PC-3 (cell line): ENCODE results near the gene CA7. TPM values are rescaled to one million over a fixed set of nuclear protein-coding genes. Genes with fewer than 3 reads are reported as not detected.

Experiments
- ATAC-seq: fragments of 200-7000 bp; cut with Tn5 transposase; 2 replicates; pipeline ENCODE4 v1.9.1; 2020; ENCODE audit warnings: mild to moderate bottlenecking, moderate library complexity
- BruUV-seq: library from RNA; stranded (reverse); fragments of 400-500 nt; replicated peaks from 2 replicates; lab custom pipeline; 2021; lab: Mats Ljungman, UMichigan
- CTCF ChIA-PET: fragments of 300-600 bp; sonication (Branson Sonifier 250); formaldehyde crosslinking; loops from one replicate; lab custom pipeline; 2022; ENCODE audit warnings: antibody characterized with exemption; lab: Charles Lee
- POLR2A ChIA-PET: fragments of 300-600 bp; sonication (Branson Sonifier 250); formaldehyde crosslinking; loops from one replicate; lab custom pipeline; 2022; ENCODE audit warnings: antibody characterized with exemption; ENCODE audit not compliant: unreplicated experiment; lab: Charles Lee
- DNase-seq: peaks from one replicate; pipeline ENCODE4 v3.0.0-alpha.2; 2015
- H2AFZ ChIP-seq: fragments of 300-600 bp; sonication (generic); 2 replicates; pipeline ENCODE4 v1.6.0; 2016; ENCODE audit warnings: antibody characterized with exemption, low read length
- H3F3A ChIP-seq: fragments of 300-600 bp; sonication (generic); one replicate; pipeline ENCODE4 v1.6.0; 2017; ENCODE audit warnings: antibody characterized with exemption, low read length, control low read depth, mild to moderate bottlenecking; ENCODE audit not compliant: unreplicated experiment
- H3K27ac ChIP-seq: fragments of 300-600 bp; sonication (generic); 2 replicates; pipeline ENCODE4 v1.5.1; 2016; ENCODE audit warnings: mild to moderate bottlenecking, low read length
- H3K27me3 ChIP-seq: fragments of 300-600 bp; sonication (generic); 2 replicates; pipeline ENCODE4 v1.6.1; 2016; ENCODE audit warnings: low read length, mixed read lengths
- H3K36me3 ChIP-seq: fragments of 300-600 bp; sonication (generic); 2 replicates; pipeline ENCODE4 v1.6.1; 2016; ENCODE audit warnings: low read depth, mixed run types, low read length, mixed read lengths
- H3K4me1 ChIP-seq: fragments of 300-600 bp; sonication (generic); 2 replicates; pipeline ENCODE4 v1.5.1; 2016; ENCODE audit warnings: low read length; ENCODE audit not compliant: insufficient read depth
- H3K4me2 ChIP-seq: fragments of 300-600 bp; sonication (generic); 2 replicates; pipeline ENCODE4 v1.6.0; 2016; ENCODE audit warnings: low read length
- H3K4me3 ChIP-seq: fragments of 300-600 bp; sonication (generic); 2 replicates; pipeline ENCODE4 v1.5.1; 2016; ENCODE audit warnings: mild to moderate bottlenecking, low read length, mixed read lengths
- H3K79me2 ChIP-seq: fragments of 300-600 bp; sonication (generic); 2 replicates; pipeline ENCODE4 v1.6.1; 2017; ENCODE audit warnings: low read length, mixed read lengths
- H3K9ac ChIP-seq: fragments of 300-600 bp; sonication (generic); 2 replicates; pipeline ENCODE4 v1.6.0; 2016; ENCODE audit warnings: mild to moderate bottlenecking, low read length
- H3K9me2 ChIP-seq: fragments of 300-600 bp; sonication (generic); replicated peaks from 2 replicates; pipeline ENCODE4 v1.6.1; 2016; ENCODE audit warnings: mixed run types, low read length, mixed read lengths
- H3K9me3 ChIP-seq: fragments of 300-600 bp; sonication (generic); 2 replicates; pipeline ENCODE4 v1.6.1; 2016; ENCODE audit warnings: low read length, mixed read lengths
- H4K20me1 ChIP-seq: fragments of 300-600 bp; sonication (generic); 2 replicates; pipeline ENCODE4 v1.6.1; 2016; ENCODE audit warnings: low read length, mixed read lengths
- EZH2 ChIP-seq: fragments of 300-600 bp; sonication (generic); IDR thresholded peaks from one replicate; pipeline ENCODE4 v1.6.1; 2017; ENCODE audit warnings: antibody characterized with exemption, mild to moderate bottlenecking, low read length; ENCODE audit not compliant: unreplicated experiment
- EZH2phosphoT487 ChIP-seq: fragments of 300-600 bp; sonication (generic); IDR thresholded peaks from 2 replicates; pipeline ENCODE4 v1.6.1; 2018; ENCODE audit warnings: mild to moderate bottlenecking, antibody characterized with exemption, low read length, borderline replicate concordance
- intact Hi-C: fragments of 100-400 bp; cut with micrococcal nuclease; formaldehyde crosslinking; loops from 2 replicates; pipeline ENCODE4 v1.9.0; 2023
- total RNA-seq: library from RNA; depleted of rRNA; stranded (reverse); fragments of >200 nt; gene quantifications from 2 replicates; pipeline ENCODE4 v1.2.3, GENCODE V29; 2014
- TF ChIP-seq, protein P1 (sequence below): fragments of 300-600 bp; sonication (generic); conservative IDR thresholded peaks from 2 replicates; pipeline ENCODE4 v1.5.1; 2017; ENCODE audit warnings: antibody characterized with exemption, low read depth, mild to moderate bottlenecking, low read length

The CA7 gene
- total RNA-seq, 1 experiment from 2014 or later, result not detected

DNA sequence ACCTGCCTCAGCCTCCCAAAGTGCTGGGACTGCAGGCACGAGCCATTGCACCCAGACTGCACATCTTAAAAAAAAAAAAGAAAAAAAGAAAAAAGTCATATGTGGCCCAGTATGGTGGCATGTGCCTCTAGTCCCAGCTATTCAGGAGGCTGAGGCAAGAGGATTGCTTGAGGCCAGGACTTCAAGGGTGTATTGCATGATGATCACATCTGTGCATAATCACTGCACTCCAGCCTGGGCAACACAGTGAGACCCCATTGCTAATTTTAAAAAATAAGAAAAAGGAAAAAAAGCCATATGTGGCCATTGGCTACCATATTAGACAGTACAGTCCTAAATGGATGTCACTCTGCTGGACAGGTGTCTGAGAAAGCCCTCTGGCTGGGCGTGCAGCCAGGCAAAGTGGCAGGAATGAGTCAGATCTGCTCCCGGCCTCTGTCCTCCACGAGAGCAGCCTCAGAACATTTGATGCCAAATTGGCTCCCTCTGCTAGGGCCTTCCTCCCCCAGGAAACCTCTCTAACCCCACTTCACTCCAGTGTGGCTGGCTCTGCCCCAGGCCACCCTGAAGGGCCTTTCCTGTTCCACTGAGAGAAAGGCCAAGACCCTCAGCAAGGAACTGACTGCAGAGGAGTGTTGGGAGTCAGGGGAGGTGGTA, 14.7 kb downstream of the CA7 start:
- DNase-seq (peak; percentile 78), ATAC-seq (peak; percentile 90)
- POLR2A ChIA-PET, result no interaction called here
- Histone ChIP-seq H3K4me2 (no peak overlapping the region), H3K4me1 (peaks cover 6% of the 10 kb centered on the region; the same call in 1 of the 2 replicates), H3K9me3 (no peaks in the 10 kb centered on the region), H3K27ac (no peak overlapping the region), H3F3A (no peaks in the 10 kb centered on the region), H3K9ac (no peak overlapping the region), H3K79me2 (no peaks in the 10 kb centered on the region), H3K27me3 (no peaks in the 10 kb centered on the region), H2AFZ (no peak overlapping the region), H3K4me3 (no peak overlapping the region), H4K20me1 (no peaks in the 10 kb centered on the region), H3K36me3 (no peaks in the 10 kb centered on the region), H3K9me2 (no peaks in the 10 kb centered on the region)
- CTCF ChIA-PET, result no interaction called here
- BruUV-seq, result no TSS peak
- intact Hi-C loops, result no loop called here
- TF ChIP-seq, protein P1, sequence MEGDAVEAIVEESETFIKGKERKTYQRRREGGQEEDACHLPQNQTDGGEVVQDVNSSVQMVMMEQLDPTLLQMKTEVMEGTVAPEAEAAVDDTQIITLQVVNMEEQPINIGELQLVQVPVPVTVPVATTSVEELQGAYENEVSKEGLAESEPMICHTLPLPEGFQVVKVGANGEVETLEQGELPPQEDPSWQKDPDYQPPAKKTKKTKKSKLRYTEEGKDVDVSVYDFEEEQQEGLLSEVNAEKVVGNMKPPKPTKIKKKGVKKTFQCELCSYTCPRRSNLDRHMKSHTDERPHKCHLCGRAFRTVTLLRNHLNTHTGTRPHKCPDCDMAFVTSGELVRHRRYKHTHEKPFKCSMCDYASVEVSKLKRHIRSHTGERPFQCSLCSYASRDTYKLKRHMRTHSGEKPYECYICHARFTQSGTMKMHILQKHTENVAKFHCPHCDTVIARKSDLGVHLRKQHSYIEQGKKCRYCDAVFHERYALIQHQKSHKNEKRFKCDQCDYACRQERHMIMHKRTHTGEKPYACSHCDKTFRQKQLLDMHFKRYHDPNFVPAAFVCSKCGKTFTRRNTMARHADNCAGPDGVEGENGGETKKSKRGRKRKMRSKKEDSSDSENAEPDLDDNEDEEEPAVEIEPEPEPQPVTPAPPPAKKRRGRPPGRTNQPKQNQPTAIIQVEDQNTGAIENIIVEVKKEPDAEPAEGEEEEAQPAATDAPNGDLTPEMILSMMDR, result no peak
- no peak for TF ChIP-seq EZH2phosphoT487
- TF ChIP-seq EZH2, result no peak

- peaks cover 6% of the 10 kb centered on the region; the same call in 1 of the 2 replicates for H3K4me1 ChIP-seq
- peak; percentile 33; the same call in 1 of the 2 replicates for ATAC-seq
- H3K27me3 ChIP-seq, result no peaks in the 10 kb centered on the region
- no peak overlapping the region for H3K9ac ChIP-seq
- no peaks in the 10 kb centered on the region for H3K79me2 ChIP-seq
- no peaks in the 10 kb centered on the region for H4K20me1 ChIP-seq
- no peaks in the 10 kb centered on the region for H3K36me3 ChIP-seq
- intact Hi-C loops, result loop anchor here (10.0 kb wide), 1 partner anchor 105 kb away; the partner anchor contains the start of gene DYNC1LI2
- no peak overlapping the region for H2AFZ ChIP-seq
- H3F3A ChIP-seq, result no peaks in the 10 kb centered on the region
- H3K27ac ChIP-seq, result no peak overlapping the region
- H3K4me3 ChIP-seq, result no peak overlapping the region
- no TSS peak for BruUV-seq
- DNase-seq, result no peak
- CTCF ChIA-PET, result no interaction called here
- TF ChIP-seq, protein P1, result no peak
- H3K4me2 ChIP-seq, result no peak overlapping the region
- H3K9me2 ChIP-seq, result no peaks in the 10 kb centered on the region
- no peaks in the 10 kb centered on the region for H3K9me3 ChIP-seq
- POLR2A ChIA-PET, result no interaction called here
Measured at GRCh38 chr16:66859397-66860068, 15.3 kb downstream of the CA7 start.

DNA sequence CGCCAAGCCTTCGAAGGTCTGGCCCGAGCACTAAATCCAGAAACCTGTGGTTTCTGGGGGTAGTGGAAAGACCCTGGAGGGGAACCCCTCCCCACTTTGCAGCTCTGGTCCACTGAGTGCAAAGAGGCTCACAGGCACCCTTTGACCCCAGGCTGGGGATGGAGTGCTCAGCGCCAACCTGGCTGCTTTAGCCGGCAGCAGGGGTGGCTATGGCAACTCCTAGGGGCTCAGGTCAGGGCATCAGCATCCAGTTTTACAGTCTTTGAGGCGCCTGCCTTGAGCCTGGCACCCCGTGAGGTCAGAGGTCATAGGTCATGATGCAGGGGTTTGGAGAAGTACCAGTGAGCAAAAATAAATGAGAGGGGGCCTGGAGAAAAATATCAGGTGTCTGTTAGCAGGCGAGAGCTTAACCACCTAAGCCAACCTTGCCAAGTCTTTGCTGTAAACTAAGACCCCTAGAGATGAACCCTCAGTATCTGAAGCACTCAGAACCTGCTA, 17.9 kb downstream of the CA7 start:
- no peak overlapping the region for H3K9ac ChIP-seq
- POLR2A ChIA-PET, result no interaction called here
- no peaks in the 10 kb centered on the region for H3K79me2 ChIP-seq
- no peaks in the 10 kb centered on the region for H3K36me3 ChIP-seq
- H2AFZ ChIP-seq, result no peak overlapping the region
- peaks cover 6% of the 10 kb centered on the region; the same call in 1 of the 2 replicates for H3K4me1 ChIP-seq
- H3K9me3 ChIP-seq, result no peaks in the 10 kb centered on the region
- H4K20me1 ChIP-seq, result no peaks in the 10 kb centered on the region
- BruUV-seq, result no TSS peak
- DNase-seq, result no peak
- no peaks in the 10 kb centered on the region for H3K27me3 ChIP-seq
- no peaks in the 10 kb centered on the region for H3F3A ChIP-seq
- H3K4me3 ChIP-seq, result no peak overlapping the region
- intact Hi-C loops, result loop anchor here (10.0 kb wide), 1 partner anchor 107 kb away; the partner anchor contains the start of gene DYNC1LI2
- no peak overlapping the region for H3K27ac ChIP-seq
- CTCF ChIA-PET, result no interaction called here
- no peaks in the 10 kb centered on the region for H3K9me2 ChIP-seq
- H3K4me2 ChIP-seq, result no peak overlapping the region
- TF ChIP-seq, protein P1, result no peak
- TF ChIP-seq EZH2 (no peak), EZH2phosphoT487 (no peak)
- no peak for ATAC-seq
